Parathyroid adenoma (tissue), 2 donors: ENCODE measurements around the gene ARMC10.
"Not testable (repeated sequence)": the region's sequence is repeated elsewhere in the genome, so short reads cannot be mapped to it uniquely, and the experiment has no call there.

Source experiments
- H2AFZ ChIP-seq: fragments of 300-600 bp; sonication (generic); one replicate; pipeline ENCODE4 v1.7.0; 2017; ENCODE audit warnings: antibody characterized with exemption, mild to moderate bottlenecking
- H3K27ac ChIP-seq: fragments of 300-600 bp; sonication (generic); one replicate; pipeline ENCODE4 v1.7.0; 2017
- H3K27me3 ChIP-seq: fragments of 300-600 bp; sonication (generic); one replicate; pipeline ENCODE4 v1.7.0; 2017; ENCODE audit warnings: low read length; ENCODE audit not compliant: control insufficient read depth, insufficient read depth
- H3K36me3 ChIP-seq: fragments of 300-600 bp; sonication (generic); one replicate; pipeline ENCODE4 v1.7.0; 2017; ENCODE audit warnings: low read length; ENCODE audit not compliant: control insufficient read depth, insufficient read depth
- H3K4me1 ChIP-seq: fragments of 300-600 bp; sonication (generic); one replicate; pipeline ENCODE4 v1.7.0; 2017; ENCODE audit warnings: control low read depth
- H3K4me2 ChIP-seq: fragments of 300-600 bp; sonication (generic); one replicate; pipeline ENCODE4 v1.7.0; 2017; ENCODE audit warnings: low read length
- H3K4me3 ChIP-seq: fragments of 300-600 bp; sonication (generic); one replicate; pipeline ENCODE4 v1.7.0; 2017; ENCODE audit warnings: low read depth, low read length
- H3K79me2 ChIP-seq: fragments of 300-600 bp; sonication (generic); one replicate; pipeline ENCODE4 v1.7.0; 2017; ENCODE audit warnings: control low read depth
- H3K9ac ChIP-seq: fragments of 300-600 bp; sonication (generic); one replicate; pipeline ENCODE4 v1.7.0; 2017; ENCODE audit warnings: mild to moderate bottlenecking
- H3K9me3 ChIP-seq: fragments of 300-600 bp; sonication (generic); one replicate; pipeline ENCODE4 v1.7.0; 2017; ENCODE audit warnings: low read length; ENCODE audit not compliant: control insufficient read depth
- TF ChIP-seq, protein P1 (sequence below): fragments of 300-600 bp; sonication (generic); IDR thresholded peaks from one replicate; pipeline ENCODE4 v1.7.0; 2017; ENCODE audit warnings: antibody characterized with exemption, mild to moderate bottlenecking
- donor health status: primary hyperparathyroidism.

Gene ARMC10

DNA sequence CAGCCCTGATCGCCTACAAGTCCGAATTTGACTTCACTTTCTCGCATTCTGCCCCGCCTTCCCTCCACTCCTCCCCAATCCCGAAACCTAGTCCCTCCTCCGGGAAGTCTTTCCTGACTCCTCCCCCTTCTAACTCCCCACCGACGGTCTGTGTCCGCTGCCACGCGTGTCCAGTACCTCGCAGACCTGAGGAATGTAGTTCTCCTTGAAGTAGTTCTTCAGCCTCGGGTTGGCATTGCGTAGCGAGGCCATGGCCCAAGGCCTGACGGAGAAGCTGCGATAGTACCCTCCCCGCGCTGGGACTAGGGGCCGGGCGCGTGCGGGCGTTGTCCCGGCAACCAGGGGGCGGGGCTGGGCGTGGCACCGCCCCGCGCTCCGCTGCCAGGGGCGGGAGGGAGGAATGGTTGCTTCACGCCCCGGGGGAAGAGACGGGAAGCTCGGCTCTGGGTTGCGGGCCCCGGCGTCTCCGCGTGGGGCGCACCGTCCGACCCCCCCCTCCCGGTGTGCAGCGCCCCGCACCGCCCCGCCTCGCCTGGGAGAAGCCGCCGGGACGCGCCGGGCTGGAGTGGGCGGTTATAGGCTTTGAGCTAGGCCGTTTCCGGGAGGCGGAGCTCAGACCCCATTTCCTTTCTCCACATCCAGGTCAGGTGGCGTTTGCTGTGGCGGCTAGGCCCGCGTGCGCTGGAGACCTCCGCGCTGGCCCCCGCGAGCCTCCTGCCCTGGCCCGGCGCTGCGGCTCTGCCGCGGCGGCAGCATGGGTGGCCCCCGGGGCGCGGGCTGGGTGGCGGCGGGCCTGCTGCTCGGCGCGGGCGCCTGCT, at the start of gene ARMC10, which contains the start of gene FBXL13:
ARMC10 (plus strand) TSS at position 622 of the 818 bp plus-strand sequence; CDS start at position 755, 133 bp downstream.
FBXL13 (minus strand) TSS at position 278 of the 818 bp plus-strand sequence.
- H3K4me1 ChIP-seq, result peaks cover 11% of the 10 kb centered on the region
- H3K36me3 ChIP-seq, result no peaks in the 10 kb centered on the region
- TF ChIP-seq, protein P1, sequence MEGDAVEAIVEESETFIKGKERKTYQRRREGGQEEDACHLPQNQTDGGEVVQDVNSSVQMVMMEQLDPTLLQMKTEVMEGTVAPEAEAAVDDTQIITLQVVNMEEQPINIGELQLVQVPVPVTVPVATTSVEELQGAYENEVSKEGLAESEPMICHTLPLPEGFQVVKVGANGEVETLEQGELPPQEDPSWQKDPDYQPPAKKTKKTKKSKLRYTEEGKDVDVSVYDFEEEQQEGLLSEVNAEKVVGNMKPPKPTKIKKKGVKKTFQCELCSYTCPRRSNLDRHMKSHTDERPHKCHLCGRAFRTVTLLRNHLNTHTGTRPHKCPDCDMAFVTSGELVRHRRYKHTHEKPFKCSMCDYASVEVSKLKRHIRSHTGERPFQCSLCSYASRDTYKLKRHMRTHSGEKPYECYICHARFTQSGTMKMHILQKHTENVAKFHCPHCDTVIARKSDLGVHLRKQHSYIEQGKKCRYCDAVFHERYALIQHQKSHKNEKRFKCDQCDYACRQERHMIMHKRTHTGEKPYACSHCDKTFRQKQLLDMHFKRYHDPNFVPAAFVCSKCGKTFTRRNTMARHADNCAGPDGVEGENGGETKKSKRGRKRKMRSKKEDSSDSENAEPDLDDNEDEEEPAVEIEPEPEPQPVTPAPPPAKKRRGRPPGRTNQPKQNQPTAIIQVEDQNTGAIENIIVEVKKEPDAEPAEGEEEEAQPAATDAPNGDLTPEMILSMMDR, result peak; percentile 49
- peak within 1 kb of the TSS; percentile 99 for H2AFZ ChIP-seq
- no peaks in the 10 kb centered on the region for H3K27me3 ChIP-seq
- H3K9me3 ChIP-seq, result no peaks in the 10 kb centered on the region
- H3K79me2 ChIP-seq, result peaks cover 32% of the 10 kb centered on the region
- peak within 1 kb of the TSS; percentile 95 for H3K27ac ChIP-seq
- peak within 1 kb of the TSS; percentile 98 for H3K4me2 ChIP-seq
- H3K4me3 ChIP-seq, result peak within 1 kb of the TSS; percentile 97
- H3K9ac ChIP-seq, result peak within 1 kb of the TSS; percentile 34

DNA sequence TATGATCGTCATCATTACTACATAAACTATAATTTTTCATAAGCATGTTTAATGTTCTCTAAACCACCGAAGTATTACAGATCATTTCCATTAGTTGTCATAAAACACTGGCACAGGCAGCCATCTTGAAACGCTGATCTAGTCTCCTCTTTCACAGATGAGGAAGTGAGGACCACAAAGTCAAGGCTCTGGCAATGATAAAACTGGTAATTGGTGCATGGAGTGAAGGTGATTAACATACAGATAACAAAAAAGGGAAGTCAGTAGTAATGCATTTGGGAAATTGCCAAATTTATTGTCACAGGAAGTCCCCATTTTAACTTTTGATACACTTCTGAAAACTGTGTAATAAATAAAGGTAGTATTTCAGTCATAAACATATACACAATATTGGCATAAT, 49.6 kb upstream of the ARMC10 start:
- Histone ChIP-seq H3K4me3 (no peak overlapping the region), H3K4me1 (no peaks in the 10 kb centered on the region), H3K27me3 (no peaks in the 10 kb centered on the region), H3K36me3 (no peaks in the 10 kb centered on the region), H3K79me2 (no peaks in the 10 kb centered on the region), H3K9ac (no peak overlapping the region), H2AFZ (no peak overlapping the region), H3K4me2 (no peak overlapping the region), H3K27ac (no peak overlapping the region), H3K9me3 (no peaks in the 10 kb centered on the region)
- TF ChIP-seq, protein P1, result no peak

- Histone ChIP-seq H3K36me3 (no peaks in the 10 kb centered on the region), H3K9me3 (no peaks in the 10 kb centered on the region), H3K4me1 (no peaks in the 10 kb centered on the region), H3K79me2 (no peaks in the 10 kb centered on the region), H3K4me3 (no peak overlapping the region), H3K27ac (no peak overlapping the region), H3K27me3 (no peaks in the 10 kb centered on the region), H3K9ac (no peak overlapping the region), H2AFZ (no peak overlapping the region), H3K4me2 (no peak overlapping the region)
- TF ChIP-seq, protein P1, result no peak
Observed at GRCh38 chr7:103031024-103031423, 43.9 kb upstream of the ARMC10 start.

DNA sequence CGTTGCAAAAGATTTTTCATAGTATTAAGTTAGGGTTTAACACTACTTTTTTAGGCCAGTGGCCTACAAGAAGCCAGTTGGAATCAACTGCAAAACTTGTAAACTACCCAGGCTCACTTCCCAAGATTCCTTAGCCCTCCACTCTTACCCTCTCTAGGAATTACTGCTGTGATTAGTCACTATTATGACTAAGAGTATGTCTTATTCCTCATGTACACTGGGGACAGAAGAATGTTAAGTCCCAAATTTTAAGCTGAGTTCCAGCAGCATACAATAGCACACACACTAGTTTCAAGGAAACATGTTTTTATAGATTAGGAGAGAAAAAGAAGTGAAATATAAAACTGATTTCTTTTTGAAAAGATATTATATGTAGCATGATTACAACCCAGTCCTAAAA, 43.2 kb upstream of the ARMC10 start:
- H3K27me3 ChIP-seq, result no peaks in the 10 kb centered on the region
- H3K9me3 ChIP-seq, result no peaks in the 10 kb centered on the region
- no peak overlapping the region for H3K4me3 ChIP-seq
- H3K4me2 ChIP-seq, result no peak overlapping the region
- no peak overlapping the region for H2AFZ ChIP-seq
- H3K4me1 ChIP-seq, result no peaks in the 10 kb centered on the region
- no peaks in the 10 kb centered on the region for H3K79me2 ChIP-seq
- TF ChIP-seq, protein P1, result no peak
- H3K27ac ChIP-seq, result no peak overlapping the region
- no peak overlapping the region for H3K9ac ChIP-seq
- no peaks in the 10 kb centered on the region for H3K36me3 ChIP-seq

- not testable (repeated sequence) for H3K27ac ChIP-seq, H3K36me3 ChIP-seq, H3K9ac ChIP-seq, H3K4me2 ChIP-seq, H3K27me3 ChIP-seq, H3K79me2 ChIP-seq, H3K9me3 ChIP-seq, H2AFZ ChIP-seq, H3K4me3 ChIP-seq, H3K4me1 ChIP-seq
Observed at GRCh38 chr7:103034318-103034717, 40.6 kb upstream of the ARMC10 start.
